HG03439 (cell line): ENCODE measurements around the gene SLC25A45.
"Not testable (repeated sequence)": the region's sequence is repeated elsewhere in the genome, so short reads cannot be mapped to it uniquely, and the experiment has no call there.

Source experiments
- ATAC-seq: cut with Tn5 transposase; IDR thresholded peaks from one replicate; pipeline ENCODE4 v1.9.1; 2021; ENCODE audit warnings: mild to moderate bottlenecking, moderate library complexity; ENCODE audit not compliant: unreplicated experiment

SLC25A45 gene

GRCh38 chr11:65421794-65422632 is 39.6 kb upstream of the SLC25A45 start:
- ATAC-seq, result peak; percentile 16

- ATAC-seq, result no peak
These were observed 38.7 kb upstream of the SLC25A45 start for GRCh38 chr11:65420979-65421793.

GRCh38 chr11:65420506-65420905 is 38.1 kb upstream of the SLC25A45 start:
- ATAC-seq, result no peak

GRCh38 chr11:65419772-65420481 is 37.5 kb upstream of the SLC25A45 start:
- ATAC-seq, result no peak

- ATAC-seq, result no peak
These were observed 37.0 kb upstream of the SLC25A45 start for GRCh38 chr11:65419460-65419771.

GRCh38 chr11:65418681-65419459 is 36.4 kb upstream of the SLC25A45 start:
- peak; percentile 25 for ATAC-seq

- ATAC-seq, result no peak
These were observed 35.9 kb upstream of the SLC25A45 start for GRCh38 chr11:65418431-65418680.

- no peak for ATAC-seq
These were observed 35.4 kb upstream of the SLC25A45 start for GRCh38 chr11:65417702-65418430.

GRCh38 chr11:65416841-65417701 is 34.6 kb upstream of the SLC25A45 start:
- ATAC-seq, result no peak

- ATAC-seq, result peak; percentile 27
These were observed 33.9 kb upstream of the SLC25A45 start for GRCh38 chr11:65416341-65416824.

- no peak for ATAC-seq
These were observed 33.3 kb upstream of the SLC25A45 start for GRCh38 chr11:65415499-65416340.

GRCh38 chr11:65414776-65415498 is 32.5 kb upstream of the SLC25A45 start:
- no peak for ATAC-seq

- not testable (repeated sequence) for ATAC-seq
These were observed 30.7 kb upstream of the SLC25A45 start for GRCh38 chr11:65413077-65413664.

- no peak for ATAC-seq
These were observed 30.0 kb upstream of the SLC25A45 start for GRCh38 chr11:65412271-65413076.

GRCh38 chr11:65411681-65412070 is 29.2 kb upstream of the SLC25A45 start:
- no peak for ATAC-seq

- ATAC-seq, result no peak
These were observed 28.7 kb upstream of the SLC25A45 start for GRCh38 chr11:65410936-65411680.
